Mesenchymal stem cell (in vitro differentiated cells and primary cell): ENCODE measurements around the gene CLEC4G. TPM values are rescaled to one million over a fixed set of nuclear protein-coding genes. Genes with fewer than 3 reads are reported as not detected.

Source experiments
- DNase-seq: peaks from one replicate; pipeline ENCODE4 v3.0.0-alpha.2; 2013
- H2AFZ ChIP-seq: one replicate; pipeline ENCODE4 v1.6.1; 2013; ENCODE audit warnings: low read depth, mild to moderate bottlenecking, control low read depth, inconsistent platforms, low read length, moderate library complexity
- H2AK5ac ChIP-seq: 2 replicates; pipeline ENCODE4 v1.6.1; 2013; ENCODE audit warnings: low read length, moderate library complexity, mild to moderate bottlenecking, inconsistent platforms; ENCODE audit not compliant: severe bottlenecking
- H2BK120ac ChIP-seq: one replicate; pipeline ENCODE4 v1.6.1; 2013; ENCODE audit warnings: low read depth, mild to moderate bottlenecking, inconsistent platforms, low read length, moderate library complexity
- H2BK12ac ChIP-seq, 2 experiments: one replicate each; pipeline ENCODE4 v1.6.1; 2013; ENCODE audit warnings: inconsistent platforms in 2 of 2, low read length in 2 of 2, mild to moderate bottlenecking in 2 of 2, moderate library complexity in 2 of 2, control low read depth in 1 of 2
- H2BK15ac ChIP-seq: one replicate; pipeline ENCODE4 v1.6.1; 2013; ENCODE audit warnings: mild to moderate bottlenecking, low read depth, inconsistent platforms; ENCODE audit not compliant: poor library complexity, severe bottlenecking
- H2BK5ac ChIP-seq: 2 replicates; pipeline ENCODE4 v1.6.1; 2013; ENCODE audit warnings: low read depth, mild to moderate bottlenecking, low read length, control low read depth, inconsistent platforms; ENCODE audit not compliant: poor library complexity, severe bottlenecking
- H3K14ac ChIP-seq, 2 experiments: one replicate each; pipeline ENCODE4 v1.6.1; 2013; ENCODE audit warnings: inconsistent platforms in 2 of 2, low read length in 2 of 2, control low read depth in 1 of 2, mild to moderate bottlenecking in 1 of 2, moderate library complexity in 1 of 2
- H3K18ac ChIP-seq, 2 experiments: one replicate each; pipeline ENCODE4 v1.6.1; 2013; ENCODE audit warnings: inconsistent platforms in 2 of 2, low read length in 2 of 2, control low read depth in 1 of 2, low read depth in 1 of 2, mild to moderate bottlenecking in 1 of 2
- H3K23ac ChIP-seq, 2 experiments: one replicate each; pipeline ENCODE4 v1.6.1; 2013; ENCODE audit warnings: inconsistent platforms in 2 of 2, low read length in 2 of 2, mild to moderate bottlenecking in 2 of 2, moderate library complexity in 2 of 2, control low read depth in 1 of 2
- H3K27ac ChIP-seq: 2 replicates; pipeline ENCODE4 v1.5.1; 2013; ENCODE audit warnings: mild to moderate bottlenecking, moderate library complexity, low read length, control low read depth, inconsistent platforms; ENCODE audit not compliant: poor library complexity, severe bottlenecking
- H3K27me3 ChIP-seq, 2 experiments: 2 replicates each; pipeline versions ENCODE4 v1.6.1 to v1.7.0; 2013; ENCODE audit warnings: low read length in 2 of 2, mild to moderate bottlenecking in 2 of 2, moderate library complexity in 2 of 2, control low read depth in 1 of 2, inconsistent platforms in 1 of 2; ENCODE audit not compliant: control insufficient read depth in 1 of 2, insufficient read depth in 1 of 2
- H3K36me3 ChIP-seq, 2 experiments: 2 replicates each; pipeline versions ENCODE4 v1.6.1 to v1.7.0; 2013; ENCODE audit warnings: low read length in 2 of 2, control low read depth in 1 of 2, inconsistent platforms in 1 of 2, low read depth in 1 of 2, mild to moderate bottlenecking in 1 of 2; ENCODE audit not compliant: insufficient read depth in 2 of 2, control insufficient read depth in 1 of 2
- H3K4ac ChIP-seq, 2 experiments: one replicate each; pipeline ENCODE4 v1.6.1; 2013; ENCODE audit warnings: inconsistent platforms in 2 of 2, low read length in 2 of 2, mild to moderate bottlenecking in 2 of 2, moderate library complexity in 2 of 2, control low read depth in 1 of 2, low read depth in 1 of 2
- H3K4me1 ChIP-seq: 2 replicates; pipeline ENCODE4 v1.6.1; 2013; ENCODE audit warnings: low read depth, low read length, control low read depth; ENCODE audit not compliant: control insufficient read depth, insufficient read depth
- H3K4me2 ChIP-seq: 2 replicates; pipeline ENCODE4 v1.6.1; 2013; ENCODE audit warnings: low read length, mild to moderate bottlenecking, inconsistent platforms; ENCODE audit not compliant: poor library complexity, severe bottlenecking
- H3K4me3 ChIP-seq, 2 experiments: 2 replicates each; pipeline versions ENCODE4 v1.5.1 to v1.7.0; 2013; ENCODE audit warnings: low read length in 2 of 2, mild to moderate bottlenecking in 2 of 2, control low read depth in 1 of 2, low read depth in 1 of 2; ENCODE audit not compliant: insufficient read depth in 1 of 2
- H3K79me1 ChIP-seq: replicated peaks from 2 replicates; pipeline ENCODE4 v1.6.1; 2013; ENCODE audit warnings: mild to moderate bottlenecking, control low read depth, low read length, inconsistent platforms; ENCODE audit not compliant: poor library complexity, severe bottlenecking
- H3K9ac ChIP-seq: 2 replicates; pipeline ENCODE4 v1.7.0; 2013; ENCODE audit warnings: mild to moderate bottlenecking, low read length, moderate library complexity
- H3K9me3 ChIP-seq: 2 replicates; pipeline ENCODE4 v1.7.0; 2013; ENCODE audit warnings: mild to moderate bottlenecking, low read length; ENCODE audit not compliant: control insufficient read depth
- H4K8ac ChIP-seq: one replicate; pipeline ENCODE4 v1.6.1; 2013; ENCODE audit warnings: inconsistent platforms, mild to moderate bottlenecking, low read length, moderate library complexity
- H4K91ac ChIP-seq: one replicate; pipeline ENCODE4 v1.6.1; 2013; ENCODE audit warnings: mild to moderate bottlenecking, low read length, inconsistent platforms
- WGBS: methylation state at CpG from one replicate; pipeline ENCODE4 v1.1.7; 2013; ENCODE audit warnings: mixed read lengths; 5-methylcytosine and 5-hydroxymethylcytosine counted together
- polyA plus RNA-seq, 2 experiments: library from polyadenylated mRNA; stranded (reverse); fragments of 200-250 nt; gene quantifications; one replicate each; pipeline ENCODE4 v1.2.3, GENCODE V29; 2013

Gene CLEC4G
- polyA plus RNA-seq (2013, experiment 1 of 2), result not detected
- polyA plus RNA-seq (2013, experiment 2 of 2), result not detected

GRCh38 chr19:7732045-7732444, at the start of gene CLEC4G:
Gene CLEC4G, minus strand, starts transcription at chr19:7732110. Its CDS starts 8 bp downstream, at chr19:7732102.
- no peak within 1 kb of the TSS for H3K18ac ChIP-seq
- H3K27me3 ChIP-seq, result peaks cover 30 to 80% of the 10 kb centered on the region in 2 experiments
- H3K79me1 ChIP-seq, result no peaks in the 10 kb centered on the region
- H3K4ac ChIP-seq, result no peak within 1 kb of the TSS
- H4K8ac ChIP-seq, result no peak within 1 kb of the TSS
- no peak within 1 kb of the TSS for H3K27ac ChIP-seq
- H3K9ac ChIP-seq, result no peak within 1 kb of the TSS
- H2AFZ ChIP-seq, result no peak within 1 kb of the TSS
- H2AK5ac ChIP-seq, result no peak within 1 kb of the TSS
- H3K4me2 ChIP-seq, result no peak within 1 kb of the TSS
- no peak within 1 kb of the TSS for H3K23ac ChIP-seq
- no peaks in the 10 kb centered on the region for H3K36me3 ChIP-seq
- H3K9me3 ChIP-seq, result no peaks in the 10 kb centered on the region
- WGBS, result 60% methylated on average over 9 of the region's 9 CpGs
- H3K4me1 ChIP-seq, result peaks cover 2% of the 10 kb centered on the region
- H3K14ac ChIP-seq, result no peak within 1 kb of the TSS
- no peak for DNase-seq
- H2BK120ac ChIP-seq, result no peak within 1 kb of the TSS
- no peak within 1 kb of the TSS for H2BK15ac ChIP-seq
- H2BK5ac ChIP-seq, result no peak within 1 kb of the TSS
- H2BK12ac ChIP-seq, result no peak within 1 kb of the TSS
- no peak within 1 kb of the TSS for H4K91ac ChIP-seq
- H3K4me3 ChIP-seq, result no peak within 1 kb of the TSS

- no peak overlapping the region for H3K4me2 ChIP-seq
- H3K36me3 ChIP-seq, result no peaks in the 10 kb centered on the region
- H2BK5ac ChIP-seq, result no peak overlapping the region
- H2BK15ac ChIP-seq, result no peak overlapping the region
- 75% methylated on average over 12 of the region's 12 CpGs for WGBS
- H3K18ac ChIP-seq, result no peak overlapping the region
- H4K8ac ChIP-seq, result no peak overlapping the region
- DNase-seq, result no peak
- H3K27me3 ChIP-seq, result peaks cover 29 to 68% of the 10 kb centered on the region in 2 experiments
- H3K4me1 ChIP-seq, result no peaks in the 10 kb centered on the region
- no peaks in the 10 kb centered on the region for H3K79me1 ChIP-seq
- no peak overlapping the region for H3K27ac ChIP-seq
- H2BK120ac ChIP-seq, result no peak overlapping the region
- H3K4me3 ChIP-seq, result no peak overlapping the region
- no peak overlapping the region for H2AFZ ChIP-seq
- no peak overlapping the region for H3K4ac ChIP-seq
- no peak overlapping the region for H4K91ac ChIP-seq
- H3K14ac ChIP-seq, result no peak overlapping the region
- H2AK5ac ChIP-seq, result no peak overlapping the region
- H3K23ac ChIP-seq, result no peak overlapping the region
- no peak overlapping the region for H3K9ac ChIP-seq
- no peaks in the 10 kb centered on the region for H3K9me3 ChIP-seq
- no peak overlapping the region for H2BK12ac ChIP-seq
Measured at GRCh38 chr19:7781157-7781556, 49.2 kb upstream of the CLEC4G start.

- no peak overlapping the region for H2AFZ ChIP-seq
- H4K8ac ChIP-seq, result no peak overlapping the region
- H3K18ac ChIP-seq, result no peak overlapping the region
- no peaks in the 10 kb centered on the region for H3K79me1 ChIP-seq
- H3K36me3 ChIP-seq, result no peaks in the 10 kb centered on the region
- peaks cover 33 to 78% of the 10 kb centered on the region in 2 experiments for H3K27me3 ChIP-seq
- H3K4me3 ChIP-seq, result no peak overlapping the region
- H4K91ac ChIP-seq, result no peak overlapping the region
- H3K4me1 ChIP-seq, result no peaks in the 10 kb centered on the region
- no peak overlapping the region for H3K4me2 ChIP-seq
- H2BK12ac ChIP-seq, result no peak overlapping the region
- no peak overlapping the region for H3K9ac ChIP-seq
- no peak overlapping the region for H3K23ac ChIP-seq
- no peak overlapping the region for H3K14ac ChIP-seq
- no peak overlapping the region for H2AK5ac ChIP-seq
- H3K27ac ChIP-seq, result no peak overlapping the region
- no peak overlapping the region for H2BK5ac ChIP-seq
- 86% methylated on average over 26 of the region's 26 CpGs for WGBS
- H3K4ac ChIP-seq, result no peak overlapping the region
- DNase-seq, result no peak
- H3K9me3 ChIP-seq, result no peaks in the 10 kb centered on the region
- no peak overlapping the region for H2BK15ac ChIP-seq
- H2BK120ac ChIP-seq, result no peak overlapping the region
Measured at GRCh38 chr19:7779631-7780486, 47.9 kb upstream of the CLEC4G start.

GRCh38 chr19:7778081-7778480, 46.2 kb upstream of the CLEC4G start:
- no peak overlapping the region for H4K91ac ChIP-seq
- no peaks in the 10 kb centered on the region for H3K79me1 ChIP-seq
- H2AFZ ChIP-seq, result no peak overlapping the region
- no peak overlapping the region for H3K4me3 ChIP-seq
- H2AK5ac ChIP-seq, result no peak overlapping the region
- H2BK120ac ChIP-seq, result no peak overlapping the region
- H4K8ac ChIP-seq, result no peak overlapping the region
- H3K4me2 ChIP-seq, result no peak overlapping the region
- 80% methylated on average over 4 of the region's 5 CpGs for WGBS
- H2BK5ac ChIP-seq, result no peak overlapping the region
- no peak for DNase-seq
- H3K36me3 ChIP-seq, result no peaks in the 10 kb centered on the region
- no peak overlapping the region for H3K18ac ChIP-seq
- H3K9ac ChIP-seq, result no peak overlapping the region
- no peak overlapping the region for H2BK15ac ChIP-seq
- no peak overlapping the region for H3K23ac ChIP-seq
- no peaks in the 10 kb centered on the region for H3K4me1 ChIP-seq
- H3K14ac ChIP-seq, result no peak overlapping the region
- peaks cover 21 to 67% of the 10 kb centered on the region in 2 experiments for H3K27me3 ChIP-seq
- no peak overlapping the region for H3K27ac ChIP-seq
- no peak overlapping the region for H3K4ac ChIP-seq
- no peak overlapping the region for H2BK12ac ChIP-seq
- H3K9me3 ChIP-seq, result no peaks in the 10 kb centered on the region
